Liver (tissue), 9 donors: ENCODE results near the gene ZNF202. TPM values are rescaled to one million over a fixed set of nuclear protein-coding genes. Genes with fewer than 3 reads are reported as not detected.
"Not testable (repeated sequence)": the region's sequence is repeated elsewhere in the genome, so short reads cannot be mapped to it uniquely, and the experiment has no call there.

Source experiments
- DNase-seq: peaks from one replicate; pipeline ENCODE4 v3.0.0-alpha.2; 2017; ENCODE audit warnings: low spot score
- H3K27ac ChIP-seq, 2 donors: one replicate each; pipeline ENCODE4 v1.7.0; 2013; ENCODE audit warnings: inconsistent platforms in 2 of 2, low read length in 2 of 2, control low read depth in 1 of 2, low read depth in 1 of 2, mild to moderate bottlenecking in 1 of 2
- H3K27me3 ChIP-seq, 4 donors: one replicate each; pipeline versions ENCODE4 v1.6.1 to v1.7.0; 2013; ENCODE audit warnings: low read length in 3 of 4, inconsistent platforms in 1 of 4, mild to moderate bottlenecking in 1 of 4, moderate library complexity in 1 of 4; ENCODE audit not compliant: control insufficient read depth in 4 of 4, insufficient read depth in 4 of 4
- H3K36me3 ChIP-seq, 4 donors: one replicate each; pipeline versions ENCODE4 v1.6.1 to v1.7.0; 2013; ENCODE audit warnings: low read length in 3 of 4, mild to moderate bottlenecking in 3 of 4, low read depth in 1 of 4, moderate library complexity in 1 of 4; ENCODE audit not compliant: control insufficient read depth in 4 of 4, insufficient read depth in 3 of 4
- H3K4me1 ChIP-seq, 4 donors: one replicate each; pipeline versions ENCODE4 v1.6.1 to v1.7.0; 2013; ENCODE audit warnings: low read length in 3 of 4, mild to moderate bottlenecking in 3 of 4, moderate library complexity in 1 of 4; ENCODE audit not compliant: control insufficient read depth in 4 of 4, insufficient read depth in 4 of 4
- H3K4me3 ChIP-seq, 3 donors: one replicate each; pipeline versions ENCODE4 v1.6.1 to v1.7.0; 2013; ENCODE audit warnings: low read length in 3 of 3, control low read depth in 1 of 3, low read depth in 1 of 3, mild to moderate bottlenecking in 1 of 3
- H3K9ac ChIP-seq, 2 donors: one replicate each; pipeline ENCODE4 v1.7.0; 2013; ENCODE audit warnings: low read length in 2 of 2, mild to moderate bottlenecking in 2 of 2, moderate library complexity in 2 of 2, control low read depth in 1 of 2, low read depth in 1 of 2
- H3K9me3 ChIP-seq, 4 donors: one replicate each; pipeline versions ENCODE4 v1.6.1 to v1.7.0; 2013; ENCODE audit warnings: low read length in 3 of 4; ENCODE audit not compliant: control insufficient read depth in 4 of 4
- FOXA1 ChIP-seq: IDR thresholded peaks from 2 replicates; pipeline ENCODE4 v1.6.1; 2016; ENCODE audit warnings: antibody characterized with exemption
- FOXA2 ChIP-seq: IDR thresholded peaks from 2 replicates; pipeline ENCODE4 v1.6.1; 2016; ENCODE audit warnings: antibody characterized with exemption
- GABPA ChIP-seq, 2 donors: IDR thresholded peaks in 1 of 2; conservative IDR thresholded peaks in 1 of 2; 2 replicates each; pipeline ENCODE4 v1.6.1; 2016; ENCODE audit warnings: antibody characterized with exemption in 2 of 2, mild to moderate bottlenecking in 1 of 2, moderate library complexity in 1 of 2
- JUND ChIP-seq, 2 donors: IDR thresholded peaks; 2 replicates each; pipeline ENCODE4 v1.6.1; 2016; ENCODE audit warnings: antibody characterized with exemption in 2 of 2
- RAD21 ChIP-seq, 2 donors: IDR thresholded peaks; 2 replicates each; pipeline ENCODE4 v1.6.1; 2016; ENCODE audit warnings: antibody characterized with exemption in 2 of 2, mild to moderate bottlenecking in 2 of 2
- TAF1 ChIP-seq: conservative IDR thresholded peaks from 2 replicates; pipeline ENCODE4 v1.6.1; 2016; ENCODE audit warnings: antibody characterized with exemption, mild to moderate bottlenecking
- YY1 ChIP-seq: IDR thresholded peaks from 2 replicates; pipeline ENCODE4 v1.6.1; 2016; ENCODE audit warnings: antibody characterized with exemption, mild to moderate bottlenecking
- WGBS: extraction: QIAGEN DNeasy Blood & Tissue Kit; methylation state at CpG from one replicate; pipeline ENCODE4 v1.1.7; 2013; 5-methylcytosine and 5-hydroxymethylcytosine counted together
- polyA plus RNA-seq, 2 donors: library from polyadenylated mRNA; stranded (reverse) in 1 of 2; unstranded in 1 of 2; fragments of 200-250 nt in 1 of 2; fragments of >200 nt in 1 of 2; fragmentation: Nextera tagmentation in 1 of 2; extraction: Ambion mirVana in 1 of 2; gene quantifications; one replicate each; pipeline versions ENCODE4 v1.2.1 to v1.2.3, GENCODE V29; 2013 to 2015
- total RNA-seq, 2 donors: library from RNA; depleted of rRNA; stranded (reverse); fragments of >200 nt; gene quantifications; one replicate each; pipeline ENCODE4 v1.2.3, GENCODE V29; 2014
- TF ChIP-seq, protein P1 (sequence below): IDR thresholded peaks from 2 replicates; pipeline ENCODE4 v1.6.1; 2016; ENCODE audit warnings: antibody characterized with exemption
- TF ChIP-seq, protein P2 (sequence below): fragments of 150-350 bp; IDR thresholded peaks from 2 replicates; pipeline ENCODE4 v1.5.1; 2017; ENCODE audit warnings: improper control_type of control experiment, low read depth, low read length; ENCODE audit not compliant: missing input control
- TF ChIP-seq, protein P3 (sequence below): IDR thresholded peaks from 2 replicates; pipeline ENCODE4 v1.6.1; 2016; ENCODE audit warnings: antibody characterized with exemption
- TF ChIP-seq, protein P4 (sequence below): IDR thresholded peaks from 2 replicates; pipeline ENCODE4 v1.6.1; 2016; ENCODE audit warnings: antibody characterized with exemption, mild to moderate bottlenecking
- donor health status: healthy.
- donor health status: healthy.
- donor health status: healthy.
- donor health status: healthy.
- donor health status: healthy.

Gene ZNF202
- total and polyA plus RNA-seq, 4 donors = 1.2 to 5.1 (median 3.3) TPM

DNA sequence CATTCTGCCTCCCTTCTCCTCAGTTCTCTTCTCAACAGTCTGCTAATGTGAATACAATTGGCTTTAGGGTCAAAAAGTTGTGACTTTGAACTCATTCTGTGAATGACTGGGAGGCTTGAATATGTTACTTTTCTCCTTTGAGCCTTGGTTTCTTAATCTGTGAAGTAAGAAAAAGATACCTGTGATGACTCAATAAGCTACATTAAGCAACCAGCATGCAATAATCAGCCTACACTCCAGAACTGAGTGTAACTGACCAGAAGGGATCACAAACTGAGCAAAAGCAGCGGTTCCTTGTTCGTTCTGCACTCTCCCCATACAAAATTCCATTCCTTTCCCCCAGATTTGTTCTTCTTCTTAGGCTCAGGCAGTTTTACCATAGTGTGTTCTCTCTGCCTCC lies 23.4 kb downstream of the ZNF202 start:
- H3K4me1 ChIP-seq = no peaks in the 10 kb centered on the region
- H3K9me3 ChIP-seq = no peaks in the 10 kb centered on the region
- WGBS = 88% methylated on average over 2 of the region's 2 CpGs
- no peak overlapping the region for H3K27ac ChIP-seq
- peaks cover 0 to 3% (median 0%) of the 10 kb centered on the region in 4 donors for H3K27me3 ChIP-seq
- H3K36me3 ChIP-seq = no peaks in the 10 kb centered on the region
- no peak overlapping the region for H3K4me3 ChIP-seq
- no peak for TF ChIP-seq FOXA1
- TF ChIP-seq, protein P1, sequence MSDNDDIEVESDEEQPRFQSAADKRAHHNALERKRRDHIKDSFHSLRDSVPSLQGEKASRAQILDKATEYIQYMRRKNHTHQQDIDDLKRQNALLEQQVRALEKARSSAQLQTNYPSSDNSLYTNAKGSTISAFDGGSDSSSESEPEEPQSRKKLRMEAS = no peak
- H3K9ac ChIP-seq = no peak overlapping the region
- DNase-seq = no peak

DNA sequence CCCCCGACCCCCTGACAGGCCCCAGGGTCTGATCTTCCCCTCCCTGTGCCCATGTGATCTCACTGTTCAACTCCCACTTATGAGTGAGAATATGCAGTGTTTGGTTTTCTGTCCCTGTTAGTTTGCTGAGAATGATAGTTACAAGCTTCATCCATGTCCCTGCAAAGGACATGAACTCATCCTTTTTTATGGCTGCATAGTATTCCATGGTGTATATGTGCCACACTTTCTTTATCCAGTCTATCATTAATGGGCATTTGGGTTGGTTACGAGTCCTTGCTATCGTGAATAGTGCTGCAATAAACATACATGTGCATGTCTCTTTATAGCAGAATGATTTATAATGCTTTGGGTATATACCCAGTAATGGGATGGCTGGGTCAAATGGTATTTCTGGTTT lies 28.8 kb downstream of the ZNF202 start:
- not testable (repeated sequence) for H3K27ac ChIP-seq, H3K27me3 ChIP-seq, H3K36me3 ChIP-seq, H3K9me3 ChIP-seq, H3K9ac ChIP-seq, H3K4me1 ChIP-seq, DNase-seq, H3K4me3 ChIP-seq
- WGBS = 75% methylated on average over 3 of the region's 3 CpGs

DNA sequence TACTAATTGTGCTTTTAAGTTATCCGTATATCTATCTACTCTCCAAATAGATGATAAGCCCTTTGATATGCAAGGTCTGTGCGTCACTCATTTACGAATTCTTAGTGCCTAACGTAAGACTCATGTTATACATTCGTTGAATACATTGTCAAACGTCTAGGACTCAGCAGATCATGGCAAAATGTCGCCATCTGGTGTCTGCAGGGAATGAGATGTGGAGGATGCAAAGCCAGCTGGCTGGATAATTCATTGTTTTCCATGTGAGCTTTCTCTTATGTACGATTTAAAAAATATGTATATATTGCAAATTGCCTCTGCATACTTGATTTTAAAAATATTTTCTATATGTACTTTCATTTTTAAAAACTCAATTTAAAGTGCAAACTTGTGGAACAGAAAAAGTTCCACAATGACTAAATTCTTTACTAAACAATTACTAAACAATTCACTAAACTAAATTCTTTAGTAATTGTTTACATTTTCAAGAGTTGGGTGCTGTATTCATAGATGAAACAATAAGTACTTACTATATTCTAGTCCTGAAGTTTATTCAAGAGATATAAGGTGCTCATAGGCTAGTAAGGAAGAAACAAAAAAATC lies 33.8 kb downstream of the ZNF202 start:
- 5% methylated on average over 8 of the region's 8 CpGs for WGBS
- Histone ChIP-seq H3K27me3 (no peaks in the 10 kb centered on the region), H3K4me1 (no peaks in the 10 kb centered on the region), H3K9me3 (no peaks in the 10 kb centered on the region), H3K4me3 (no peak overlapping the region), H3K36me3 (no peaks in the 10 kb centered on the region), H3K9ac (no peak overlapping the region), H3K27ac (no peak overlapping the region)
- TF ChIP-seq YY1 (no peak), RAD21 (IDR thresholded peaks at IDR 0.05) (peak; percentile 73 to 83), TAF1 (no peak), FOXA2 (no peak)
- TF ChIP-seq, protein P2, sequence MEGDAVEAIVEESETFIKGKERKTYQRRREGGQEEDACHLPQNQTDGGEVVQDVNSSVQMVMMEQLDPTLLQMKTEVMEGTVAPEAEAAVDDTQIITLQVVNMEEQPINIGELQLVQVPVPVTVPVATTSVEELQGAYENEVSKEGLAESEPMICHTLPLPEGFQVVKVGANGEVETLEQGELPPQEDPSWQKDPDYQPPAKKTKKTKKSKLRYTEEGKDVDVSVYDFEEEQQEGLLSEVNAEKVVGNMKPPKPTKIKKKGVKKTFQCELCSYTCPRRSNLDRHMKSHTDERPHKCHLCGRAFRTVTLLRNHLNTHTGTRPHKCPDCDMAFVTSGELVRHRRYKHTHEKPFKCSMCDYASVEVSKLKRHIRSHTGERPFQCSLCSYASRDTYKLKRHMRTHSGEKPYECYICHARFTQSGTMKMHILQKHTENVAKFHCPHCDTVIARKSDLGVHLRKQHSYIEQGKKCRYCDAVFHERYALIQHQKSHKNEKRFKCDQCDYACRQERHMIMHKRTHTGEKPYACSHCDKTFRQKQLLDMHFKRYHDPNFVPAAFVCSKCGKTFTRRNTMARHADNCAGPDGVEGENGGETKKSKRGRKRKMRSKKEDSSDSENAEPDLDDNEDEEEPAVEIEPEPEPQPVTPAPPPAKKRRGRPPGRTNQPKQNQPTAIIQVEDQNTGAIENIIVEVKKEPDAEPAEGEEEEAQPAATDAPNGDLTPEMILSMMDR = peak; percentile 55
- peak; percentile 44 for DNase-seq

DNA sequence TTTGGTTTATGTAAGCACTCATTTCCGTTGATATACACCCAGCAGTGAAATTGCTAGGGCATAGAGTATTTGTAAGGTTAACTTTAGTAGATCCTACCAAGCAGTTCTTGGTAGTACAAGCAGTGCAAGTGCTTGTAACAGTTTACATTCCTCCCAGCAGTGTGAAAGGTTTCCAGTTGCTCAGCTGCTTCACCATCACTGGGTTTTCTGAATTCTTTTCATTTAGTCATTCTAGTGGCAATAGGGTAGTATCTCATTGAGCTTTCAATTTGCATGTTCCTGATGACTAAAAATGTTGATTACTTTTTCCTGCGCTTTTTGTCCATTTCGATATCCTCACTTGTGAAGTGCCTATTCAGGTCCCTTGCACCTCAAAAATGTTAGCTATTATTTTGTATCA lies 34.3 kb downstream of the ZNF202 start:
- no peaks in the 10 kb centered on the region for H3K36me3 ChIP-seq
- no peak for DNase-seq
- no peaks in the 10 kb centered on the region for H3K9me3 ChIP-seq
- H3K27me3 ChIP-seq = no peaks in the 10 kb centered on the region
- no peak for TF ChIP-seq GABPA (IDR thresholded peaks at IDR 0.05 in 1 of 2, conservative IDR thresholded peaks at IDR 0.05 in 1 of 2)
- TF ChIP-seq TAF1 = no peak
- TF ChIP-seq, protein P3, sequence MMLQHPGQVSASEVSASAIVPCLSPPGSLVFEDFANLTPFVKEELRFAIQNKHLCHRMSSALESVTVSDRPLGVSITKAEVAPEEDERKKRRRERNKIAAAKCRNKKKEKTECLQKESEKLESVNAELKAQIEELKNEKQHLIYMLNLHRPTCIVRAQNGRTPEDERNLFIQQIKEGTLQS = no peak
- TF ChIP-seq FOXA1 = no peak
- TF ChIP-seq, protein P1 = no peak
- TF ChIP-seq RAD21 (IDR thresholded peaks at IDR 0.05) = no peak
- TF ChIP-seq, protein P4, sequence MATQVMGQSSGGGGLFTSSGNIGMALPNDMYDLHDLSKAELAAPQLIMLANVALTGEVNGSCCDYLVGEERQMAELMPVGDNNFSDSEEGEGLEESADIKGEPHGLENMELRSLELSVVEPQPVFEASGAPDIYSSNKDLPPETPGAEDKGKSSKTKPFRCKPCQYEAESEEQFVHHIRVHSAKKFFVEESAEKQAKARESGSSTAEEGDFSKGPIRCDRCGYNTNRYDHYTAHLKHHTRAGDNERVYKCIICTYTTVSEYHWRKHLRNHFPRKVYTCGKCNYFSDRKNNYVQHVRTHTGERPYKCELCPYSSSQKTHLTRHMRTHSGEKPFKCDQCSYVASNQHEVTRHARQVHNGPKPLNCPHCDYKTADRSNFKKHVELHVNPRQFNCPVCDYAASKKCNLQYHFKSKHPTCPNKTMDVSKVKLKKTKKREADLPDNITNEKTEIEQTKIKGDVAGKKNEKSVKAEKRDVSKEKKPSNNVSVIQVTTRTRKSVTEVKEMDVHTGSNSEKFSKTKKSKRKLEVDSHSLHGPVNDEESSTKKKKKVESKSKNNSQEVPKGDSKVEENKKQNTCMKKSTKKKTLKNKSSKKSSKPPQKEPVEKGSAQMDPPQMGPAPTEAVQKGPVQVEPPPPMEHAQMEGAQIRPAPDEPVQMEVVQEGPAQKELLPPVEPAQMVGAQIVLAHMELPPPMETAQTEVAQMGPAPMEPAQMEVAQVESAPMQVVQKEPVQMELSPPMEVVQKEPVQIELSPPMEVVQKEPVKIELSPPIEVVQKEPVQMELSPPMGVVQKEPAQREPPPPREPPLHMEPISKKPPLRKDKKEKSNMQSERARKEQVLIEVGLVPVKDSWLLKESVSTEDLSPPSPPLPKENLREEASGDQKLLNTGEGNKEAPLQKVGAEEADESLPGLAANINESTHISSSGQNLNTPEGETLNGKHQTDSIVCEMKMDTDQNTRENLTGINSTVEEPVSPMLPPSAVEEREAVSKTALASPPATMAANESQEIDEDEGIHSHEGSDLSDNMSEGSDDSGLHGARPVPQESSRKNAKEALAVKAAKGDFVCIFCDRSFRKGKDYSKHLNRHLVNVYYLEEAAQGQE = no peak
- TF ChIP-seq JUND (IDR thresholded peaks at IDR 0.05) = no peak
- no peaks in the 10 kb centered on the region for H3K4me1 ChIP-seq
- H3K9ac ChIP-seq = no peak overlapping the region
- no peak overlapping the region for H3K27ac ChIP-seq
- no peak overlapping the region for H3K4me3 ChIP-seq
- WGBS = 95% methylated on average over 3 of the region's 3 CpGs
